G401 (cell line): ENCODE data around the gene PTP4A2. TPM values are rescaled to one million over a fixed set of nuclear protein-coding genes. Genes with fewer than 3 reads are reported as not detected.
A peak's percentile ranks its signal among the peaks of the same experiment; 100 is the strongest.

Experiments used
- DNase-seq: peaks from one replicate; pipeline ENCODE4 v3.0.0-alpha.2; 2015; ENCODE audit warnings: low spot score
- in situ Hi-C: cut with HindIII; loops from 2 replicates; pipeline ENCODE4 v1.10.0; 2016; ENCODE audit warnings: low sequenced_read_pairs, mixed read lengths
- total RNA-seq: library from RNA; depleted of rRNA; stranded (reverse); fragments of >200 nt; shearing (Covaris generic); gene quantifications from 2 replicates; pipeline ENCODE4 v1.2.3, GENCODE V29; 2014; rRNA removed

PTP4A2 gene
- total RNA-seq: 280 and 436 TPM in 2 replicates

- DNase-seq: peak; percentile 87
- in situ Hi-C loops: no loop called here
Observed at GRCh38 chr1:31938184-31938975, at the start of gene PTP4A2. PTP4A2 (minus strand) TSS chr1:31938368; CDS start chr1:31919065, 19,303 bp downstream.

DNA sequence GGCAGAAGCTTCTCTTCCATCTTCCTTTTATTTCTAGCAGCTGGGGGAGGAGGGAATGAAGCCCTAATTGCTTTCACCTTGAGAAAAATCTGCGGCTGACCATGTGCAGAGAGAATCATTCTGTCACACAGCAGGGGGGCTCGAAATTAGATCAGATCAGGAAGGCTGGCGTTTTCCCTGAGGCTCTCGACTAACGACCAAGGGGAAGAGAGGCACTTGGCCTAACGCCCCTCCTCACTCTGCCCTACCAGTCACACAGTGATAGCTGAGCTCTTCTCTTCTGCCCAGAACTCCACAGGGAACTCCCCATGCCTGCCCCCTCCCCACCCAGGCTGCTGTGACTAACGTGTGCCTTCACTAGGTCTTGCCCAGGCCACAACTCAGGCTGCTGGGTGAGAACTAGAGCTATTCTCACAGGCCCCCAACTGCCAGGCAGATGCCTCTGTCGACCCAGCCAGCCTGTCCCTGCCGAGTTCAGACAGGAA is 49.0 kb upstream of the PTP4A2 start:
- peak; percentile 40 for DNase-seq
- in situ Hi-C loops: no loop called here

DNA sequence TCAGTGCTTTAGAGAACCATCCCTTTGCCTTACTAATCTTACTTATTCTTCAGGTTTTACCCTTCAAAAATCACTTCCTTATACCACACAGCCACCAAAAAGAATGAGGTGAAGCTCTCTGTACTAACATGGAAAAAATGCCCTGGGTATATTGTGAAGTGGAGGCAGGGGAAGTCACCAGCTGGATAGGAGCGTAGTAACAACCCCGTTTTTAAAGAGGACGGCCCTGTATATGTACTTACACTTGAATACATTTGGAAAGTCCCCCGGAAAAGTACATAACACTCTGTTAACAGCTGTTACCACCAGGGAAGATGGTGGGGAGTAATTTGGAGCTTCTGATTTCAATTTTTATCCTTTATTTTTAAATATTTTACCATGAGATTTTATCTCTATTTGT is 47.3 kb upstream of the PTP4A2 start:
- no peak for DNase-seq
- in situ Hi-C loops: no loop called here

DNA sequence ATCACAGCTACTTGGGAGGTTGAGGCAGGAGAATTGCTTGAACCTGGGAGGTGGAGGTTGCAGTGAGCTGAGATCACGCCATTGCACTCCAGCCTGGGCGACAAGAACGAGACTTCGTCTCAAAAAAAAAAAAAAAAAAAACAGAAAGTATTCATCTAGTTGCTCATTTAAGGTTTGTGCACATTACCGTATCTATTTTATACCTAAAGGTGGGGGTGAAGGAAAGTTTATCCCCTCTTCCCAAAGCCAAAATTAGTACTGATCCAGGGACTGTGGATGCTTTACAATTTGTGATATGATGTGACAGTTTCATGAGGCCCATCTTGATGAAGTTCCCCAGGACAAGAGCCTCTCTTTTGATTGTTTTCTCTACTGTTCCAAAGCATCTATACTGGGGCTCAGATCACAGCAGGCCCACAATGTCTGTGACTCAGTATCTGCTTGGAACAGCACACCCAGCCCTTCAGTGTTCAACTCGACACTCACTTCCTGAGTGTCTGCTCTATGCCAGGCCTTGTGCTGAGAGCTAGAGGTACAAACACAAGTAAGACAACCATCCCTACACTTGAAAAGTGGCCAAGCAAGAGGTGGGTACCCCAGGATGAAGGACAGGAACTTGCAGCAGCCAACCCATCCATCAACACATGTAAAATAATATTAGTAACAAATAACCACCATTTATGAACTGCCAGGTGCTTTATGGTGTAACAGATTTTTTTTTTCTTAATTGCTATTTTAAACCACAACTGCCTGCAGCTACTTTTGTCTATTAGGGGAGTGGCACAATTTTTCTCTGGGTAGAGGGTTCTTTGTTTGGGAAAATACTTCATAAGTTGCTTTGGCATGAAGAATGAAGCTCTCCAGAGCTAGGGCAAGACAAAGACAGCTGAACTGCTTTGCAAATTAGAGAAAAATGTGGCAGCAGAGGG is 46.5 kb upstream of the PTP4A2 start:
- in situ Hi-C loops: no loop called here
- no peak for DNase-seq

DNA sequence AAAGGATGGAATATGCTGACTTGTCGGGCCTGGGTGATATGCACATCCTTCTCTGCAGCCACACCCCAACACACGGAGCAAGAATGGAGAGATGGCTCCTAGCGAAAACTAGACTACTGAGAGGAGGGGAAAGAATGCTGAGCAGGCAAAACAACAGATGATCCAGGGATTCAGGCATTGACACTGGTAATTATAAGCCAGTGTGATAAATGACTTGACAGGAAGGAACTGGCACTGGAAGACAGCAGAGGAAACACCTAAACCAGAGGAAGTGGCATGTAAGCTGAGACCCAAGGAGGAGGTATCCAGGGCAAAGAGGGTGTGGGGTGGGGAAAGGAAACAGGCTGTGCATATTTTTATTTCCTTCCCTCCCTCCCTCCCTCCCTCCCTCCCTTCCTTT is 43.8 kb upstream of the PTP4A2 start:
- in situ Hi-C loops: no loop called here

GRCh38 chr1:31981456-31981839 is 43.3 kb upstream of the PTP4A2 start:
- in situ Hi-C loops: no loop called here
- no peak for DNase-seq

More for the DNA sequence above, 43.8 kb upstream of the PTP4A2 start:
- no peak for DNase-seq

GRCh38 chr1:31980835-31981455 is 42.8 kb upstream of the PTP4A2 start:
- DNase-seq: no peak
- in situ Hi-C loops: no loop called here

- in situ Hi-C loops: no loop called here
- no peak for DNase-seq
Observed at GRCh38 chr1:31978843-31979400, 40.8 kb upstream of the PTP4A2 start.

GRCh38 chr1:31977385-31978131 is 39.4 kb upstream of the PTP4A2 start:
- DNase-seq: peak; percentile 40
- in situ Hi-C loops: no loop called here

DNA sequence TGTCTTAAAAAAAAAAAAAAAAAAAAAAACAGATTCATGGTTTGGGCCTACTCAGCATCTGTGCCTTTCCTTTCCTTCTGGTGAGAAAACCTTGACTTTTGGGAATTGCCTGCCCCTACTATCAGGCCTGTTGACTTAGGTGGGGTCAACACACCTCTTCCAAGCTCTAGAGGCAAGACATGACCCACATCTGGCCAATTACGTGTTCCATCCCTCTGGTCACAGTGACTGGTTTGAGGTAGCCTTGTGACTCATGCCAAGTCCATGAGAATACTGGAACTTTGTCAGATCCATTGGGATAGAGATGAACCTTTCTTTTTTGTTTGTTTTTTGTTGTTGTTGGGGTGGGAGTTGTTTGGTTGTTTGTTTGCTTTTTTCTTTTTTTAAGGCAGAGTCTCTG is 38.2 kb upstream of the PTP4A2 start:
- no peak for DNase-seq
- in situ Hi-C loops: no loop called here

GRCh38 chr1:31970873-31971272 is 32.7 kb upstream of the PTP4A2 start:
- DNase-seq: no peak
- in situ Hi-C loops: no loop called here

GRCh38 chr1:31961536-31961935 is 23.4 kb upstream of the PTP4A2 start:
- DNase-seq: no peak
- in situ Hi-C loops: no loop called here

GRCh38 chr1:31959521-31960340 is 21.6 kb upstream of the PTP4A2 start:
- DNase-seq: no peak
- in situ Hi-C loops: no loop called here

DNA sequence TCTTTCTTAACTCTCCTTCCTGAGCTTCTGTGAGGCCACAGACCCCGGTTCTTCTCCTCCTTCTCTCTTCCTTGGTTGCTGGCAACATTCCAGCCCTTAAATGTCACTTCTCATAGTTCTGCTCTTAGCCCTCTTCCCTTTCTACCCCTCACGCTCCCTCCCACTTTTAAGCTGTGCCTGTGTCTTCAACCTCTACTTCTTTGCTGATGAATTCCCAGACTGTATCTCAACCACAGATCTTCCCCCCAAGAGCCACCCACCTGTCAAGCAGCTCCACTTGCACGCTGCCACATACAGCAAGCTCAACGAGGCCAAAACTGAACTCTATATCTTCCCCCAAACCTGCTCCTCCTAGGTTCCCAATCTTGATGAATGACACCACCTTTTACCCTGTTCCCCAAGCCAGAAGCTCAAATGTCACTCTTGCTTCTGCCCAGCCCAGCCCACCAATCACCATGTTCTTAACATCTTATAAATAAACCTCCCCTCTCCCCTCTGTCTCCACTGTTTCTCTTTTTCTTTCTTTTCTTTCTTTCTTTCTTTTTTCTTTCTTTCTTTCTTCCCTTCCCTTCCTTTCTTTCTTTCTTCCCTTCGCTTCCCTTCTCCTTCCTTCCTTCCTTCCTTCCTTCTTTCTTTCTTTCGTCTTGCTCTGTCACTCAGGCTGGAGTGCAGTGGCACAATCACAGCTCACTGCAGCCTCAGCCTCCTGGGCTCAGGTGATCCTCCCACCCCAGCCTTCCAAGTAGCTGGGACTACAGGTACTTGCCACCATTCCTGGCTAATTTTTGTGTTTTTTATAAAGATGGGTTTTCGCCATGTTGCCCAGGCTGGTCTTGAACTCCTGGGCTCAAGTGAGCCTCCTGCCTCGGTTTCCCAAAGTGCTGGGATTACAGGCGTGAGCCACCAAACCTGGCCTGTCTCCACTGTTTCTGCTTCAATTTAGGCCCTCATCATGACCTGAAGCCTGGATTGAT is 19.8 kb upstream of the PTP4A2 start:
- no peak for DNase-seq
- in situ Hi-C loops: no loop called here

DNA sequence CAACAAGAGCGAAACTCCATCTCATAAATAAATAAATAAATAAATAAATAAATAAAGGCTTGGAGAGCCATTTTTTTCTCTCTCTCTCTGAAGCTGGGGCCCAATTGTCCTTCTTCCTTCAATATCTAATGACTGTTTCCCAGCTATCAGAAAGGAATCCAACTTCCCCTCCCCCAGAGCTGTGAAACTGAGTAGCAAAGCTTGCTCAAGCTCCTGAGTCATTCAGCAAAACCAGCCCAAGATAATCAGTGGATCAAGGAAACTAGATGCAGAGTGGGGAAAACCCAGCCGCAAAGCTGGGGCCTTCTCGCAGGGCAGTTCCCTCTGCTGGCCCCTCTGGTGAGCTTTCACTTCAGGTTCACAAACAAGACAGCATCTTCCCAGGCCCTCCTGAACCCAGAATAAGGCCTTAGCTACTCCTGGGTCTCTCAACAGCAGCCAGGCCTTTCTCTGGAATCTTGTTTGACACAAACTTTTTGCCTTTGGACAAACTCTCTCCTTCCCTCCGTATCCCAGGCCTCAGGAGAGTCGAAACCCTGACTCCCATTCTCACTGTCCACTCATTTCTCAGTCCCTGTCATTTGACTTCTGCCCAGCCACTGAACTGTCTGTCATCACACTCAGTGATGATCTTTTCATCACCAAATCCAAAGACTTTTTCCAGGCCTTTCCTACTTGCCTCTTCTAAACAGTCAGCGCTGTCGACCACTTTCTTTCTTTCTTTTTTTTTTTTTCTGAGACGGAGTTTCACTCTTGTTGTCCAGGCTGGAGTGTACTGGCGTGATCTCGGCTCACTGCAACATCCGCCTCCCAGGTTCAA is 18.0 kb upstream of the PTP4A2 start:
- DNase-seq: peak; percentile 40
- in situ Hi-C loops: no loop called here
